GM12801 (cell line): ENCODE results near the gene GABRG1.

Experiments used
- CTCF ChIP-seq: IDR thresholded peaks from one replicate; pipeline ENCODE4 v1.5.1; 2011; ENCODE audit warnings: control low read depth; ENCODE audit not compliant: insufficient read length; ENCODE audit errors: extremely low read depth

The GABRG1 gene

DNA sequence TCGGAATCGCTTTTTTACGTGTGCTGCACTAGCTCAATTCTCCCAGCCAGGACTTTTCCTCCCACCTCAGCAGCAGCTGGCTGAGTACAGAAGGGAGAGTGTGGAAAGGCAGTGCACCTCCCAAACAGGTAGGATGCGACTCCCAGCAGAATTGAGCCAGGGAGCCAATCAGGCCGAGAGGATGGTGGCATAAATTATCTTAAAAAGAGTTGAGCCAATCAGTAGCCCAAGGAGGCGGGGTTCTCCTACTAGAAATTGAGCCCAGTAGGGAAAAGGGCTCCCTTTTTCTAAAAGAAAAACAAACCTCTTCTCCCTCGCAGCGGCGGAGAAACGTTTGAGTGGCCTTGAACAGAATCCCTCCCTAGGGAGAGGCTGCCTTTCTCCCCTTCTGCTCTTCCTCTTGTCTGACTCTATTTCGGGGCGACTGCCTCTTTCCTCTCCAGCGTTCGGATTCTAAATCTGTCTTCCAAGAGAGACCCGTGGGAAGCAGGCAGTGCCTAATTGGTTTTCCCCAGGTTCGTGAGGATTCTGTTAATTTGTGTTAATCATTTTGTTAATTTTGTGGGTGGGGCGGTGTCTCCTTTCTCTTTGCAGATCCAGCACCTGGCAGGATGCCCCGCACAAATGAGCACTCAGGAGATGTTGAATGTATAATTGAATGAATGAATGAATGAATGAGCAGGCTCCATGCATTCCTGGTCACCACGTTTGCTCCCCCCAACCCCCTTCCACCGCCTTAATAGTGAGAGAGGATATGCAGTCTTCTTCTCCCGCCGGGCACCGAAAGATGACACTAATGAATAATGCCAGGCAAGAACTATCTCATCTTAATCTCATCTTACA, at the start of gene GABRG1:
Gene GABRG1, minus strand, starts transcription at position 142 of the 843 bp plus-strand sequence. Its CDS starts 141 bp downstream, at position 1.
- TF ChIP-seq CTCF: no peak

- TF ChIP-seq CTCF: no peak
Measured at GRCh38 chr4:46146993-46147392, 23.1 kb upstream of the GABRG1 start.

- TF ChIP-seq CTCF: no peak
Measured at GRCh38 chr4:46131498-46132057, 7.7 kb upstream of the GABRG1 start.

DNA sequence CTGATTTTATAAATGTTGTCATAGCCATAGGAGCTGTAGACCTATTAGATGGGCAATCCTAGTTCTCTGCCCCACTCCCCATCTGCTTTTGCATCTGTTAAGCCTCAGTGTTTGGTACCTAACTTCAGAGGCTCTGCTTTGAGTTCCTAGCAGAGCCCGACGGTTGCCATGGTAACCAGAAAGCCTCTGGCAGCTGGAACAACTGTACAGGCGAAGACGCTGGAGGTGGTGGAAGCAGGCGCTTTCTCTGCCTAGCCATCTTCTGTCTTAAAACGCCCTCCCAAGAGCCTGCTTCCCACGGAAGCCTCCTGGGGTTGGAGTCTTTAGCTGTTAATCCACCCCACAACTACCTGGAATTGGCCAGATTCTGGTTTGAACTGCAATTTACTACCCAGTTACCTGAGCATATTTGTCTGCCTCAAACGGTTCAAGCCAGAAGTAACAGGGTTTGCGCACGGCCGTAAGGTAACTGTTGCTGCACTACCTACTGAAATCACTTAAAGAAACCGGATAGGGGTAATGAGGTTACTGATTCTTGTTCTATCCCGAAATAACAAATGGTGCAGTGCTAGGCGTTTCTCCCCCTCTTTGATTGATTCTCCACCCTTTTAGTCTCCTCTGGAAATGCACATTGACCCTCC, 1.0 kb upstream of the GABRG1 start:
- no peak for TF ChIP-seq CTCF

DNA sequence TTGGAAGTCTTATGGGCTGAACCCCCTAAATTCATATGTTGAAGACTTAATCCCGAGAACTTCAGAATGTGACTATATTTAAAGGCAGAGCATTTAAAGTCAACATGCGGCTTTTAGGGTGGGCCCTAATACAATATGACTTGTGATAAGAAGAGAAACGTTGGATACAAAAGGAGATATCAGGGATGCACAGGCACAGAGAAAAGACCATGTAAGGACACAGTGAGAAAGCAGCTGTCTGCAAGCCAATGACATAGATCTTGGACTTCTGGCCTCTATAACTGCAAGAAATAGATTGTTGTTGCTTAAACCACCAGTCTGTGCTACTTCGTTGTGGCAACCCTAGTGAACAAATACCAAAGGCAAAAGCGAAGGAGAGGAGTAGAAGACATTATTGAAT, 42.2 kb downstream of the GABRG1 start:
- TF ChIP-seq CTCF: no peak

DNA sequence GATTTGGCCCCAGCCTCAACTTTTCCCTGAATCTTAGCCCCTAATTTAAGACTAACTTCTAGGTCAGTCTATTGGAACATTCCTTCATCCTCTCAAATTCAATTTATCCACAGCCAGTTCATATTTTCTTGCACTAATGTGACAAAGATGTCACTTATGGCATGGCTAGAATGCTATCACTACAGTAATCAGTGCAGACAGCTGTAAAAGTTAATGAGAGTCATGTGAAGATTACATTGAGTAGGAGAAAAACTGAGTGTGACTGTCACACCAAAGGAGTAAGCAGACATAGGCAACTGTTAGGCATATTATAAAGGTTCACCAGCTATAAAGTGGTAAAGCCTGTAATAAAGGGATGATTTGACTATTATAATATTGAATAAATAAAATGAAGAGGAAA, 42.6 kb downstream of the GABRG1 start:
- no peak for TF ChIP-seq CTCF

- TF ChIP-seq CTCF: no peak
Measured at GRCh38 chr4:46073778-46074177, 50.1 kb downstream of the GABRG1 start.
